ENCODE measurements around the gene U2SURP. TPM values are rescaled to one million over a fixed set of nuclear protein-coding genes. Genes with fewer than 3 reads are reported as not detected.

U2SURP gene
- total and polyA plus RNA-seq, 12 donors: 14.1 to 49.3 (median 40.2) TPM

GRCh38 chr3:143002083-143002712 lies 828 bp downstream of the U2SURP start:
- H3K9me3 ChIP-seq: no peaks in the 10 kb centered on the region
- peak overlapping the region in 9 of 10 donors; percentile 82 to 94 (median 90) for H3K27ac ChIP-seq
- 0 to 1% methylated on average over 19 of the region's 19 CpGs for WGBS, 2 donors
- H3K27me3 ChIP-seq: no peaks in the 10 kb centered on the region
- TF ChIP-seq, protein P1, sequence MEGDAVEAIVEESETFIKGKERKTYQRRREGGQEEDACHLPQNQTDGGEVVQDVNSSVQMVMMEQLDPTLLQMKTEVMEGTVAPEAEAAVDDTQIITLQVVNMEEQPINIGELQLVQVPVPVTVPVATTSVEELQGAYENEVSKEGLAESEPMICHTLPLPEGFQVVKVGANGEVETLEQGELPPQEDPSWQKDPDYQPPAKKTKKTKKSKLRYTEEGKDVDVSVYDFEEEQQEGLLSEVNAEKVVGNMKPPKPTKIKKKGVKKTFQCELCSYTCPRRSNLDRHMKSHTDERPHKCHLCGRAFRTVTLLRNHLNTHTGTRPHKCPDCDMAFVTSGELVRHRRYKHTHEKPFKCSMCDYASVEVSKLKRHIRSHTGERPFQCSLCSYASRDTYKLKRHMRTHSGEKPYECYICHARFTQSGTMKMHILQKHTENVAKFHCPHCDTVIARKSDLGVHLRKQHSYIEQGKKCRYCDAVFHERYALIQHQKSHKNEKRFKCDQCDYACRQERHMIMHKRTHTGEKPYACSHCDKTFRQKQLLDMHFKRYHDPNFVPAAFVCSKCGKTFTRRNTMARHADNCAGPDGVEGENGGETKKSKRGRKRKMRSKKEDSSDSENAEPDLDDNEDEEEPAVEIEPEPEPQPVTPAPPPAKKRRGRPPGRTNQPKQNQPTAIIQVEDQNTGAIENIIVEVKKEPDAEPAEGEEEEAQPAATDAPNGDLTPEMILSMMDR (IDR thresholded peaks at IDR 0.05): no peak
- ATAC-seq (peak in 3 of 8 donors; percentile 0 to 25 (median 2)), DNase-seq (no peak)
- no peaks in the 10 kb centered on the region for H3K36me3 ChIP-seq
- peak overlapping the region; percentile 62 to 91 (median 77) for H3K4me3 ChIP-seq
- peaks cover 0 to 72% (median 57%) of the 10 kb centered on the region in 9 donors for H3K4me1 ChIP-seq
- intact Hi-C loops (cut with DNase I): loop anchor here in 1 of 10 donors (5.0 kb wide), 1 partner anchor 425 kb away; the partner anchor contains the start of gene ATR

DNA sequence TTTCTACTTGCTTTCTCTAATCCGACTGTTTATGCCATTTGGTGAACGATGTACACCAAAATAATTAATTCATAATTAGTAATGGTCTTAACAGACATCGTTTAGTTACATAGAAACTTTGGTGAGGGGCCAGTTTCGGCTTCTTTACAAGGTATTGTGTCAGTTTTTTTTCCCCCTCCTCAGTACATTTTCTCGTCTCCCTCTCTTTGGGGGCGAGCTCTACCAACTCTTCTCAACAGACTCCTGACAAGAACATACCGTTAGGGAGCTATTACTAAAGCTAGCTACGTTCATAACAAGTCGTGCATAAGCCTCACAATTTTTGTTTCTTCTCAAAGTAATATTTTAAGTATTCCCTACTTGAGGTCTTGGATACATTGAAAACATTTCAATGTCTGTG lies 1.4 kb downstream of the U2SURP start:
- peak overlapping the region in 9 of 10 donors; percentile 62 to 91 (median 77) for H3K4me3 ChIP-seq
- ATAC-seq (no peak), DNase-seq (no peak)
- H3K27ac ChIP-seq: peak overlapping the region in 2 of 10 donors; percentile 86 to 94
- TF ChIP-seq, protein P1 (IDR thresholded peaks at IDR 0.05): no peak
- H3K36me3 ChIP-seq: no peaks in the 10 kb centered on the region
- intact Hi-C loops (cut with DNase I): loop anchor here in 1 of 10 donors (5.0 kb wide), 1 partner anchor 425 kb away; the partner anchor contains the start of gene ATR
- no peaks in the 10 kb centered on the region for H3K27me3 ChIP-seq
- H3K9me3 ChIP-seq: no peaks in the 10 kb centered on the region
- 6% methylated on average over 9 of the region's 9 CpGs for WGBS, 2 donors
- H3K4me1 ChIP-seq: peaks cover 0 to 72% (median 57%) of the 10 kb centered on the region in 9 donors

GRCh38 chr3:143004823-143005222 lies 3.5 kb downstream of the U2SURP start:
- no peaks in the 10 kb centered on the region for H3K9me3 ChIP-seq
- TF ChIP-seq, protein P1 (IDR thresholded peaks at IDR 0.05): no peak
- no peak overlapping the region for H3K27ac ChIP-seq
- ATAC-seq (no peak), DNase-seq (no peak)
- H3K36me3 ChIP-seq: no peaks in the 10 kb centered on the region
- H3K27me3 ChIP-seq: no peaks in the 10 kb centered on the region
- peaks cover 0 to 68% (median 56%) of the 10 kb centered on the region in 9 donors for H3K4me1 ChIP-seq
- H3K4me3 ChIP-seq: no peak overlapping the region
- intact Hi-C loops (cut with DNase I): loop anchor here in 1 of 10 donors (5.0 kb wide), 1 partner anchor 428 kb away; the partner anchor contains the start of gene ATR
- whole genome bisulfite sequencing, 2 donors: 84 to 87% methylated on average over 2 of the region's 2 CpGs

GRCh38 chr3:143010024-143010423 lies 8.7 kb downstream of the U2SURP start:
- WGBS, 2 donors: 70 to 72% methylated on average over 3 of the region's 3 CpGs

More at GRCh38 chr3:143010024-143010423, 8.7 kb downstream of the U2SURP start:
- Histone ChIP-seq H3K4me1 (peaks cover 0 to 50% (median 29%) of the 10 kb centered on the region in 9 donors), H3K9me3 (no peaks in the 10 kb centered on the region), H3K36me3 (peaks cover 0 to 42% (median 0%) of the 10 kb centered on the region in 9 donors), H3K27me3 (no peaks in the 10 kb centered on the region), H3K4me3 (no peak overlapping the region), H3K27ac (no peak overlapping the region)
- TF ChIP-seq, protein P1 (IDR thresholded peaks at IDR 0.05): no peak
- intact Hi-C loops (cut with DNase I): no loop called here
- no peak for ATAC-seq
- DNase-seq: no peak
